Measurements from ENCODE around the gene FCGR3B.
"Not testable (repeated sequence)": the region's sequence is repeated elsewhere in the genome, so short reads cannot be mapped to it uniquely, and the experiment has no call there.

FCGR3B gene

GRCh38 chr1:161631076-161631475 lies at the start of gene FCGR3B:
FCGR3B (minus strand) TSS chr1:161631176; CDS start chr1:161631094, 82 bp downstream.
- no peak for DNase-seq

- DNase-seq, result no peak
These were observed 47.5 kb upstream of the FCGR3B start for GRCh38 chr1:161678500-161678899.

- no peak for DNase-seq
These were observed 46.1 kb upstream of the FCGR3B start for GRCh38 chr1:161676958-161677689.

- DNase-seq, result no peak
These were observed 45.5 kb upstream of the FCGR3B start for GRCh38 chr1:161676441-161676840.

GRCh38 chr1:161674908-161675307 lies 43.9 kb upstream of the FCGR3B start:
- not testable (repeated sequence) for DNase-seq

- DNase-seq, result not testable (repeated sequence)
These were observed 43.5 kb upstream of the FCGR3B start for GRCh38 chr1:161674447-161674846.

- not testable (repeated sequence) for DNase-seq
These were observed 42.5 kb upstream of the FCGR3B start for GRCh38 chr1:161673437-161673836.

GRCh38 chr1:161671045-161672020 lies 40.4 kb upstream of the FCGR3B start:
- DNase-seq, result not testable (repeated sequence)

GRCh38 chr1:161664689-161665088 lies 33.7 kb upstream of the FCGR3B start:
- not testable (repeated sequence) for DNase-seq

GRCh38 chr1:161663569-161663968 lies 32.6 kb upstream of the FCGR3B start:
- not testable (repeated sequence) for DNase-seq

- not testable (repeated sequence) for DNase-seq
These were observed 31.8 kb upstream of the FCGR3B start, which contains the start of gene FCGR2B for GRCh38 chr1:161662684-161663339. FCGR2B (plus strand) TSS chr1:161663143; CDS start chr1:161663242, 99 bp downstream.

GRCh38 chr1:161661660-161662311 lies 30.8 kb upstream of the FCGR3B start:
- not testable (repeated sequence) for DNase-seq

- not testable (repeated sequence) for DNase-seq
These were observed 27.5 kb upstream of the FCGR3B start for GRCh38 chr1:161658524-161658923.

GRCh38 chr1:161653971-161654370 lies 23.0 kb upstream of the FCGR3B start:
- not testable (repeated sequence) for DNase-seq

- DNase-seq, result not testable (repeated sequence)
These were observed 22.6 kb upstream of the FCGR3B start for GRCh38 chr1:161653541-161653940.

GRCh38 chr1:161647507-161648360 lies 16.8 kb upstream of the FCGR3B start:
- not testable (repeated sequence) for DNase-seq

GRCh38 chr1:161644855-161645254 lies 13.9 kb upstream of the FCGR3B start:
- DNase-seq, result not testable (repeated sequence)

- DNase-seq, result not testable (repeated sequence)
These were observed 12.7 kb upstream of the FCGR3B start for GRCh38 chr1:161643481-161644208.

GRCh38 chr1:161642697-161643096 lies 11.7 kb upstream of the FCGR3B start:
- not testable (repeated sequence) for DNase-seq

- DNase-seq, result not testable (repeated sequence)
These were observed 8.2 kb upstream of the FCGR3B start for GRCh38 chr1:161639203-161639602.
